ENCODE measurements around the gene SLC35E1.

GRCh38 chr19:16599655-16600346 lies 27.6 kb upstream of the SLC35E1 start:
- TF ChIP-seq CTCF (IDR thresholded peaks at IDR 0.05; ENCODE audit: low read depth, low read length, poor library complexity, severe bottlenecking) (no peak), EZH2phosphoT487 (IDR thresholded peaks at IDR 0.05; ENCODE audit: borderline replicate concordance, low read length) (no peak)
